ENCODE results near the gene NCKAP5.

GRCh38 chr2:133508546-133509165, 59.6 kb downstream of the NCKAP5 start:
- TF ChIP-seq CTCF (IDR thresholded peaks at IDR 0.05 in 4 of 5, conservative IDR thresholded peaks at IDR 0.05 in 1 of 5) (no peak), POLR2A (IDR thresholded peaks at IDR 0.05) (no peak)
